ENCODE results near the gene BCL11B. TPM values are rescaled to one million over a fixed set of nuclear protein-coding genes. Genes with fewer than 3 reads are reported as not detected.

The BCL11B gene
- total and polyA plus RNA-seq, 2 experiments from 2014 or later, result 0.04 to 2.8 TPM

DNA sequence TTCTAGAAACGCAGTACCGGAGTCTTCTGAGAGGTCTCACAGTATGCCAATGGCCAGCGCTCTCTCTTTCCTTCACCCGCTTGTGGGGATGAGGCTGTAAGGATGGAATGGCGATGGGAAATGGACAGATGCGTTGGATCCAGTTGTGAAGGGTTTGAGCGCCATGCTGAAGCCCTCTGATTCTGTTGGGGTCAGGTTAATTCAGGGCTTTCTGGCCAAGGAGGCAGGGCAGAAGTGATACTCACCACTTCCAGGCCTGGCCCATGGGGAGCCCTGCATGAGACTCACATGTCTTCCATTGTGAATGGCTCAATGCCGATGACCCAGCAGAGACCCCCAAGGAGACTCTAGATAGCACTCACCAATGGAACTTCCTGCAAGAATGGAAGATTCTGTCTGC is 114.3 kb downstream of the BCL11B start:
- peaks cover 5% of the 10 kb centered on the region for H3K4me1 ChIP-seq (ENCODE audit: low read depth)
- no peak overlapping the region for H3K4me3 ChIP-seq
- H3K36me3 ChIP-seq, result no peaks in the 10 kb centered on the region
- TF ChIP-seq CTCF (IDR thresholded peaks at IDR 0.05; ENCODE audit: low read depth, low read length), result no peak
- no peaks in the 10 kb centered on the region for H3K9me3 ChIP-seq (ENCODE audit: low read depth)
- H3K27ac ChIP-seq, result no peak overlapping the region
- H3K27me3 ChIP-seq, result no peaks in the 10 kb centered on the region
- DNase-seq (ENCODE audit: low read depth in 1 of 2, low spot score in 1 of 2), result no peak

- H3K27me3 ChIP-seq, result no peaks in the 10 kb centered on the region
- TF ChIP-seq CTCF (IDR thresholded peaks at IDR 0.05; ENCODE audit: low read depth, low read length), result no peak
- H3K27ac ChIP-seq, result no peak overlapping the region
- H3K4me1 ChIP-seq (ENCODE audit: low read depth), result peaks cover 5% of the 10 kb centered on the region
- H3K4me3 ChIP-seq, result no peak overlapping the region
- no peaks in the 10 kb centered on the region for H3K9me3 ChIP-seq (ENCODE audit: low read depth)
- no peaks in the 10 kb centered on the region for H3K36me3 ChIP-seq
- no peak for DNase-seq (ENCODE audit: low read depth in 1 of 2, low spot score in 1 of 2)
Measured at GRCh38 chr14:99157246-99157645, 114.8 kb downstream of the BCL11B start.

GRCh38 chr14:99156814-99157213 is 115.2 kb downstream of the BCL11B start:
- no peaks in the 10 kb centered on the region for H3K27me3 ChIP-seq
- no peaks in the 10 kb centered on the region for H3K9me3 ChIP-seq (ENCODE audit: low read depth)
- H3K4me1 ChIP-seq (ENCODE audit: low read depth), result peaks cover 5% of the 10 kb centered on the region
- no peak overlapping the region for H3K27ac ChIP-seq
- no peak overlapping the region for H3K4me3 ChIP-seq
- H3K36me3 ChIP-seq, result no peaks in the 10 kb centered on the region
- TF ChIP-seq CTCF (IDR thresholded peaks at IDR 0.05; ENCODE audit: low read depth, low read length), result no peak
- no peak for DNase-seq (ENCODE audit: low read depth in 1 of 2, low spot score in 1 of 2)

GRCh38 chr14:99156090-99156425 is 115.9 kb downstream of the BCL11B start:
- TF ChIP-seq CTCF (IDR thresholded peaks at IDR 0.05; ENCODE audit: low read depth, low read length), result no peak
- Histone ChIP-seq H3K4me1 (ENCODE audit: low read depth) (peaks cover 5% of the 10 kb centered on the region), H3K4me3 (no peak overlapping the region), H3K27me3 (no peaks in the 10 kb centered on the region), H3K36me3 (no peaks in the 10 kb centered on the region), H3K9me3 (ENCODE audit: low read depth) (no peaks in the 10 kb centered on the region), H3K27ac (no peak overlapping the region)
- DNase-seq (ENCODE audit: low read depth in 1 of 2, low spot score in 1 of 2), result no peak

DNA sequence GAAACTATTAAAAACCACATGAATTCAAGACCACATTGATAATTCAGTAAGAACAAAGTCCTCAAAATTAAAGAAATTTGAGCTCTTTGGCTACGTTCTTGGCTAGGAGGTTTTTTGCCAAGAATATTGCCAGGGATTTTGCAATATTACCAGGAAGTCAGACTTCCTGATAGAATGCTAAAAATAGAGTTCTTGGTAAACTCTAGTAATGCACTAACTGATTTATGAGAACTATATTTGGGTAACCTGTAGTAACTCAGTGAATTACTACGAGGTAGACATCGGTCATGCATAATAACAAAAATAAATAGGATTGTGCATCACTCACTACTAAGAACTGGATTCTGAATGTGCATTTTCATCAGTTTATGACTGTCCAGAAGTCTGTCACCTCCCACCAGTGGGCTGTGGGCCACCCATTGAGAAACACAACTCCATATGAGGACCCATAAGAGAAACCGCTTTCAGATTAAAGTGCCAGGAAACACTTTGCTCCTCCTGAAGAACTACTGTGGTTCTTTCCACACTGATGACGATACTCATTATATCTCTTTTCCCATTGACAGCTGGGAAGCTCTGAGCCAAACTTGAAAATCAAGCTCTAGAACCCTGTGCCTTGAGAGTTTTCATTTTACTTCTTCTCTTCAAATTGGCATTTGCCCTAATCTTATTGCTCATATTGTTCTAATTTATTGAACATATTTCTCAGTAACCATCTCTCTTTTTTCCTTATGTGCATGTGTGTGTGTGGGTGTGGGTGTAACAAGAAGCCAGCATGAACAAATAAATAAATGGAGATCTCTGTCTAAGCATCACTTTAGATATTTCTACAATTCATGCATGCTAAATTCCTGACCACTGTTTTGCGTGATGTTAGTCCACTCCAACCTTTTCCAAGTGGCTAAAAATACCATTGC is 116.6 kb downstream of the BCL11B start:
- Histone ChIP-seq H3K4me1 (ENCODE audit: low read depth) (peaks cover 5% of the 10 kb centered on the region), H3K36me3 (no peaks in the 10 kb centered on the region), H3K27me3 (no peaks in the 10 kb centered on the region), H3K9me3 (ENCODE audit: low read depth) (no peaks in the 10 kb centered on the region), H3K27ac (no peak overlapping the region), H3K4me3 (no peak overlapping the region)
- TF ChIP-seq CTCF (IDR thresholded peaks at IDR 0.05; ENCODE audit: low read depth, low read length), result no peak
- peak in 1 of 2 donors; percentile 2 for DNase-seq (ENCODE audit: low read depth in 1 of 2, low spot score in 1 of 2)
